Liver (tissue), 9 donors: ENCODE data around the gene GALNT14. TPM values are rescaled to one million over a fixed set of nuclear protein-coding genes. Genes with fewer than 3 reads are reported as not detected.

Source experiments
- DNase-seq: peaks from one replicate; pipeline ENCODE4 v3.0.0-alpha.2; 2017; ENCODE audit warnings: low spot score
- H3K27ac ChIP-seq, 2 donors: one replicate each; pipeline ENCODE4 v1.7.0; 2013; ENCODE audit warnings: inconsistent platforms in 2 of 2, low read length in 2 of 2, control low read depth in 1 of 2, low read depth in 1 of 2, mild to moderate bottlenecking in 1 of 2
- H3K27me3 ChIP-seq, 4 donors: one replicate each; pipeline versions ENCODE4 v1.6.1 to v1.7.0; 2013; ENCODE audit warnings: low read length in 3 of 4, inconsistent platforms in 1 of 4, mild to moderate bottlenecking in 1 of 4, moderate library complexity in 1 of 4; ENCODE audit not compliant: control insufficient read depth in 4 of 4, insufficient read depth in 4 of 4
- H3K36me3 ChIP-seq, 4 donors: one replicate each; pipeline versions ENCODE4 v1.6.1 to v1.7.0; 2013; ENCODE audit warnings: low read length in 3 of 4, mild to moderate bottlenecking in 3 of 4, low read depth in 1 of 4, moderate library complexity in 1 of 4; ENCODE audit not compliant: control insufficient read depth in 4 of 4, insufficient read depth in 3 of 4
- H3K4me1 ChIP-seq, 4 donors: one replicate each; pipeline versions ENCODE4 v1.6.1 to v1.7.0; 2013; ENCODE audit warnings: low read length in 3 of 4, mild to moderate bottlenecking in 3 of 4, moderate library complexity in 1 of 4; ENCODE audit not compliant: control insufficient read depth in 4 of 4, insufficient read depth in 4 of 4
- H3K4me3 ChIP-seq, 3 donors: one replicate each; pipeline versions ENCODE4 v1.6.1 to v1.7.0; 2013; ENCODE audit warnings: low read length in 3 of 3, control low read depth in 1 of 3, low read depth in 1 of 3, mild to moderate bottlenecking in 1 of 3
- H3K9ac ChIP-seq, 2 donors: one replicate each; pipeline ENCODE4 v1.7.0; 2013; ENCODE audit warnings: low read length in 2 of 2, mild to moderate bottlenecking in 2 of 2, moderate library complexity in 2 of 2, control low read depth in 1 of 2, low read depth in 1 of 2
- H3K9me3 ChIP-seq, 4 donors: one replicate each; pipeline versions ENCODE4 v1.6.1 to v1.7.0; 2013; ENCODE audit warnings: low read length in 3 of 4; ENCODE audit not compliant: control insufficient read depth in 4 of 4
- EGR1 ChIP-seq, 2 donors: IDR thresholded peaks; 2 replicates each; pipeline ENCODE4 v1.6.1; 2016 to 2018; ENCODE audit warnings: antibody characterized with exemption in 2 of 2, low read depth in 2 of 2
- FOXA1 ChIP-seq: IDR thresholded peaks from 2 replicates; pipeline ENCODE4 v1.6.1; 2016; ENCODE audit warnings: antibody characterized with exemption
- GABPA ChIP-seq, 2 donors: IDR thresholded peaks in 1 of 2; conservative IDR thresholded peaks in 1 of 2; 2 replicates each; pipeline ENCODE4 v1.6.1; 2016; ENCODE audit warnings: antibody characterized with exemption in 2 of 2, mild to moderate bottlenecking in 1 of 2, moderate library complexity in 1 of 2
- HNF4A ChIP-seq, 2 donors: conservative IDR thresholded peaks; 2 replicates each; pipeline ENCODE4 v1.6.1; 2016; ENCODE audit warnings: antibody characterized with exemption in 2 of 2, mild to moderate bottlenecking in 2 of 2
- JUND ChIP-seq, 2 donors: IDR thresholded peaks; 2 replicates each; pipeline ENCODE4 v1.6.1; 2016; ENCODE audit warnings: antibody characterized with exemption in 2 of 2
- RAD21 ChIP-seq, 2 donors: IDR thresholded peaks; 2 replicates each; pipeline ENCODE4 v1.6.1; 2016; ENCODE audit warnings: antibody characterized with exemption in 2 of 2, mild to moderate bottlenecking in 2 of 2
- RXRA ChIP-seq, 2 donors: IDR thresholded peaks; 2 replicates each; pipeline ENCODE4 v1.6.1; 2017 to 2018; ENCODE audit warnings: antibody characterized with exemption in 2 of 2, mild to moderate bottlenecking in 1 of 2
- SP1 ChIP-seq: IDR thresholded peaks from 2 replicates; pipeline ENCODE4 v1.6.1; 2018; ENCODE audit warnings: antibody characterized with exemption, mild to moderate bottlenecking
- TAF1 ChIP-seq: conservative IDR thresholded peaks from 2 replicates; pipeline ENCODE4 v1.6.1; 2016; ENCODE audit warnings: antibody characterized with exemption, mild to moderate bottlenecking
- WGBS: extraction: QIAGEN DNeasy Blood & Tissue Kit; methylation state at CpG from one replicate; pipeline ENCODE4 v1.1.7; 2013; 5-methylcytosine and 5-hydroxymethylcytosine counted together
- polyA plus RNA-seq, 2 donors: library from polyadenylated mRNA; stranded (reverse) in 1 of 2; unstranded in 1 of 2; fragments of 200-250 nt in 1 of 2; fragments of >200 nt in 1 of 2; fragmentation: Nextera tagmentation in 1 of 2; extraction: Ambion mirVana in 1 of 2; gene quantifications; one replicate each; pipeline versions ENCODE4 v1.2.1 to v1.2.3, GENCODE V29; 2013 to 2015
- total RNA-seq, 2 donors: library from RNA; depleted of rRNA; stranded (reverse); fragments of >200 nt; gene quantifications; one replicate each; pipeline ENCODE4 v1.2.3, GENCODE V29; 2014
- TF ChIP-seq, protein P1 (sequence below): IDR thresholded peaks from 2 replicates; pipeline ENCODE4 v1.6.1; 2016; ENCODE audit warnings: antibody characterized with exemption
- TF ChIP-seq, protein P2 (sequence below): IDR thresholded peaks from 2 replicates; pipeline ENCODE4 v1.6.1; 2016; ENCODE audit warnings: antibody characterized with exemption, mild to moderate bottlenecking
- TF ChIP-seq, protein P3 (sequence below): fragments of 150-350 bp; IDR thresholded peaks from 2 replicates; pipeline ENCODE4 v1.5.1; 2017; ENCODE audit warnings: improper control_type of control experiment, low read depth, low read length; ENCODE audit not compliant: missing input control
- donor health status: healthy.
- donor health status: healthy.
- donor health status: healthy.
- donor health status: healthy.
- donor health status: healthy.

The GALNT14 gene
- total and polyA plus RNA-seq, 4 donors: 0.86 to 2.0 (median 1.5) TPM

DNA sequence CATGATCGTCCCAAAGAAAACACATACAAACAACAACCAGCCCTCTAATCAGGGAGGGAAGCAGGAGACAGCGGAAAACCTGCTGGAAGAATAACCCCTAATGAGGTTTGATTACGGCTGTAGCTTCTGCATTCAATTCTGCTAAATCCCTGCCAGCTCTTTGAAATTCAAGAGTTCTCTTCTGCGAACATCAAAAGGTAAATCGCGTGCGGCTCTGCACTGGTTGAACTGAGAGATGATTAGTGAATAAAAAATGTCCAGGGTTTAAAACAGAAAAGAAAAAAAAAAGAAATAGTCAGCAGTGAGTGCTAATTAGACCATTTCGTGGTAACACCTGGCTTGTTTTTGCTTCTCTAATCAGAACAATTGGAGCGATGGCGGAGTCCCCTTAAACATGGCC, 178.0 kb downstream of the GALNT14 start:
- no peak overlapping the region for H3K27ac ChIP-seq
- H3K4me3 ChIP-seq: no peak overlapping the region
- no peaks in the 10 kb centered on the region for H3K27me3 ChIP-seq
- WGBS: 92% methylated on average over 10 of the region's 10 CpGs
- H3K36me3 ChIP-seq: no peaks in the 10 kb centered on the region
- H3K4me1 ChIP-seq: no peaks in the 10 kb centered on the region
- H3K9ac ChIP-seq: no peak overlapping the region
- TF ChIP-seq GABPA (IDR thresholded peaks at IDR 0.05 in 1 of 2, conservative IDR thresholded peaks at IDR 0.05 in 1 of 2) (no peak), SP1 (no peak), EGR1 (IDR thresholded peaks at IDR 0.05; ENCODE audit: low read depth in 2 of 2) (no peak)
- TF ChIP-seq, protein P1, sequence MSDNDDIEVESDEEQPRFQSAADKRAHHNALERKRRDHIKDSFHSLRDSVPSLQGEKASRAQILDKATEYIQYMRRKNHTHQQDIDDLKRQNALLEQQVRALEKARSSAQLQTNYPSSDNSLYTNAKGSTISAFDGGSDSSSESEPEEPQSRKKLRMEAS: no peak
- H3K9me3 ChIP-seq: no peaks in the 10 kb centered on the region
- no peak for DNase-seq

DNA sequence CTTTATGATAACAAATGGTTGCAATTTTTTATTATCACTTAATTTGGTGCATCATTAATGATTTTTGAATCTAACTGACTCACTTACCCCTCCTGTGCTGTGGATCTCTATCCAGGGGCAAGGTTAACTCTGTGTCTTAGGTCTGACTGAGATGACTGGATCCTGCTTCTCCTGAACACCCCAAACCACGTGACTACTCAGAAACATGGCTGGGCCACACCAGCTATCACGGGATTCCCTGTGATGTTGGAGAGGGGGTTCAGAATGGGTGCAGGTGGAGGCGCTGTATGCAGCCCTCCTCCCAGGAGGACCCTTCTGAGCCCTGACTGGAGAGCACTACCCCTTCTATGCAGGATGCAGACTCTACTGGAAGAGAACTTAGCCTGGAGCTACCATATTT, 178.6 kb downstream of the GALNT14 start:
- no peak overlapping the region for H3K9ac ChIP-seq
- no peaks in the 10 kb centered on the region for H3K27me3 ChIP-seq
- H3K36me3 ChIP-seq: no peaks in the 10 kb centered on the region
- no peak overlapping the region for H3K27ac ChIP-seq
- DNase-seq: no peak
- TF ChIP-seq GABPA (IDR thresholded peaks at IDR 0.05 in 1 of 2, conservative IDR thresholded peaks at IDR 0.05 in 1 of 2) (no peak), TAF1 (no peak)
- TF ChIP-seq, protein P2, sequence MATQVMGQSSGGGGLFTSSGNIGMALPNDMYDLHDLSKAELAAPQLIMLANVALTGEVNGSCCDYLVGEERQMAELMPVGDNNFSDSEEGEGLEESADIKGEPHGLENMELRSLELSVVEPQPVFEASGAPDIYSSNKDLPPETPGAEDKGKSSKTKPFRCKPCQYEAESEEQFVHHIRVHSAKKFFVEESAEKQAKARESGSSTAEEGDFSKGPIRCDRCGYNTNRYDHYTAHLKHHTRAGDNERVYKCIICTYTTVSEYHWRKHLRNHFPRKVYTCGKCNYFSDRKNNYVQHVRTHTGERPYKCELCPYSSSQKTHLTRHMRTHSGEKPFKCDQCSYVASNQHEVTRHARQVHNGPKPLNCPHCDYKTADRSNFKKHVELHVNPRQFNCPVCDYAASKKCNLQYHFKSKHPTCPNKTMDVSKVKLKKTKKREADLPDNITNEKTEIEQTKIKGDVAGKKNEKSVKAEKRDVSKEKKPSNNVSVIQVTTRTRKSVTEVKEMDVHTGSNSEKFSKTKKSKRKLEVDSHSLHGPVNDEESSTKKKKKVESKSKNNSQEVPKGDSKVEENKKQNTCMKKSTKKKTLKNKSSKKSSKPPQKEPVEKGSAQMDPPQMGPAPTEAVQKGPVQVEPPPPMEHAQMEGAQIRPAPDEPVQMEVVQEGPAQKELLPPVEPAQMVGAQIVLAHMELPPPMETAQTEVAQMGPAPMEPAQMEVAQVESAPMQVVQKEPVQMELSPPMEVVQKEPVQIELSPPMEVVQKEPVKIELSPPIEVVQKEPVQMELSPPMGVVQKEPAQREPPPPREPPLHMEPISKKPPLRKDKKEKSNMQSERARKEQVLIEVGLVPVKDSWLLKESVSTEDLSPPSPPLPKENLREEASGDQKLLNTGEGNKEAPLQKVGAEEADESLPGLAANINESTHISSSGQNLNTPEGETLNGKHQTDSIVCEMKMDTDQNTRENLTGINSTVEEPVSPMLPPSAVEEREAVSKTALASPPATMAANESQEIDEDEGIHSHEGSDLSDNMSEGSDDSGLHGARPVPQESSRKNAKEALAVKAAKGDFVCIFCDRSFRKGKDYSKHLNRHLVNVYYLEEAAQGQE: no peak
- WGBS: 87% methylated on average over 3 of the region's 3 CpGs
- no peaks in the 10 kb centered on the region for H3K4me1 ChIP-seq
- H3K4me3 ChIP-seq: no peak overlapping the region
- no peaks in the 10 kb centered on the region for H3K9me3 ChIP-seq

DNA sequence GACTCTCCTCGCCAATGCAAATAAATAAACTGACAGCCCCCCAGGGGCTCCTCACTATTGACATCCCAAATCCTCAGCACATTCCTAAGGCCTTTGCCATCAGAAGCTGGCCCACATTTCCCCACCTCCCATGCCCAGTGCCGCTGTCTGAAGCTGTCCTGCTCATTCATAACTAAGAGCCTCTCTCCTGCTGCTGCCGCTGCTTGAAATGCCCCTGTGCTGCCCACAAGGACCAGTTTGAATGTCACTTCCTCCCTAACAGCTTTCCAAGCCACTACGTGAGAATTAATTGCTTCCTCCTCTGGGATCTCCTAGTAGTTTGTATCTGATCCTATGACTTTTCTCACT, 179.3 kb downstream of the GALNT14 start:
- H3K4me1 ChIP-seq: no peaks in the 10 kb centered on the region
- H3K9me3 ChIP-seq: no peaks in the 10 kb centered on the region
- DNase-seq: no peak
- no peak for TF ChIP-seq HNF4A (conservative IDR thresholded peaks at IDR 0.05)
- TF ChIP-seq JUND (IDR thresholded peaks at IDR 0.05): no peak
- no peak for TF ChIP-seq RXRA (IDR thresholded peaks at IDR 0.05)
- TF ChIP-seq, protein P2: no peak
- no peak for TF ChIP-seq EGR1 (IDR thresholded peaks at IDR 0.05; ENCODE audit: low read depth in 2 of 2)
- no peak for TF ChIP-seq RAD21 (IDR thresholded peaks at IDR 0.05)
- TF ChIP-seq, protein P1: no peak
- no peak for TF ChIP-seq SP1
- TF ChIP-seq TAF1: no peak
- TF ChIP-seq, protein P3, sequence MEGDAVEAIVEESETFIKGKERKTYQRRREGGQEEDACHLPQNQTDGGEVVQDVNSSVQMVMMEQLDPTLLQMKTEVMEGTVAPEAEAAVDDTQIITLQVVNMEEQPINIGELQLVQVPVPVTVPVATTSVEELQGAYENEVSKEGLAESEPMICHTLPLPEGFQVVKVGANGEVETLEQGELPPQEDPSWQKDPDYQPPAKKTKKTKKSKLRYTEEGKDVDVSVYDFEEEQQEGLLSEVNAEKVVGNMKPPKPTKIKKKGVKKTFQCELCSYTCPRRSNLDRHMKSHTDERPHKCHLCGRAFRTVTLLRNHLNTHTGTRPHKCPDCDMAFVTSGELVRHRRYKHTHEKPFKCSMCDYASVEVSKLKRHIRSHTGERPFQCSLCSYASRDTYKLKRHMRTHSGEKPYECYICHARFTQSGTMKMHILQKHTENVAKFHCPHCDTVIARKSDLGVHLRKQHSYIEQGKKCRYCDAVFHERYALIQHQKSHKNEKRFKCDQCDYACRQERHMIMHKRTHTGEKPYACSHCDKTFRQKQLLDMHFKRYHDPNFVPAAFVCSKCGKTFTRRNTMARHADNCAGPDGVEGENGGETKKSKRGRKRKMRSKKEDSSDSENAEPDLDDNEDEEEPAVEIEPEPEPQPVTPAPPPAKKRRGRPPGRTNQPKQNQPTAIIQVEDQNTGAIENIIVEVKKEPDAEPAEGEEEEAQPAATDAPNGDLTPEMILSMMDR: no peak
- TF ChIP-seq FOXA1: no peak
- no peaks in the 10 kb centered on the region for H3K36me3 ChIP-seq
- WGBS: 67% methylated on average over 4 of the region's 4 CpGs
- H3K4me3 ChIP-seq: no peak overlapping the region
- no peak overlapping the region for H3K9ac ChIP-seq
- no peaks in the 10 kb centered on the region for H3K27me3 ChIP-seq
- H3K27ac ChIP-seq: no peak overlapping the region
